Lower lobe of right lung (tissue), 2 donors: ENCODE results near the gene PAQR5. TPM values are rescaled to one million over a fixed set of nuclear protein-coding genes. Genes with fewer than 3 reads are reported as not detected.

Experiments
- ATAC-seq, 2 donors: fragments of 200-7000 bp; cut with Tn5 transposase; one replicate each; pipeline ENCODE4 v1.9.1; 2020 to 2022; ENCODE audit warnings: mild to moderate bottlenecking in 2 of 2, moderate library complexity in 2 of 2
- DNase-seq: peaks from one replicate; pipeline ENCODE4 v3.0.0-alpha.2; 2020
- H3K27ac ChIP-seq: fragments of 200-600 bp; one replicate; pipeline ENCODE4 v1.8.0; 2022
- H3K27me3 ChIP-seq: fragments of 200-600 bp; one replicate; pipeline ENCODE4 v1.8.0; 2022; ENCODE audit warnings: low read depth
- H3K36me3 ChIP-seq: fragments of 200-600 bp; one replicate; pipeline ENCODE4 v1.8.0; 2022; ENCODE audit warnings: mild to moderate bottlenecking
- H3K4me1 ChIP-seq: fragments of 200-600 bp; one replicate; pipeline ENCODE4 v1.8.0; 2022
- H3K4me3 ChIP-seq: fragments of 200-600 bp; one replicate; pipeline ENCODE4 v1.8.0; 2022; ENCODE audit warnings: mild to moderate bottlenecking
- H3K9me3 ChIP-seq: fragments of 200-600 bp; one replicate; pipeline ENCODE4 v1.8.0; 2022
- intact Hi-C: fragments of 100-400 bp; cut with DNase I; formaldehyde crosslinking; loops from one replicate; pipeline ENCODE4 v1.11.0; 2022
- total RNA-seq: library from RNA; stranded (reverse); fragmentation: NEBNext Ultra II Directional; extraction: Animal tissue kit (Norgen Biotek cat#: 25700); gene quantifications from one replicate; pipeline ENCODE4 v1.2.1, GENCODE V29; 2021
- TF ChIP-seq, protein P1 (sequence below): fragments of 200-600 bp; IDR thresholded peaks from one replicate; pipeline ENCODE4 v1.8.0; 2022; ENCODE audit warnings: antibody characterized with exemption, mild to moderate bottlenecking
- donor health status: DM: no; HTN: yes; CAD: no; lungs with severe emphysema.

PAQR5 gene
- total RNA-seq, 1 donor from 2014 or later: 30.6 TPM

DNA sequence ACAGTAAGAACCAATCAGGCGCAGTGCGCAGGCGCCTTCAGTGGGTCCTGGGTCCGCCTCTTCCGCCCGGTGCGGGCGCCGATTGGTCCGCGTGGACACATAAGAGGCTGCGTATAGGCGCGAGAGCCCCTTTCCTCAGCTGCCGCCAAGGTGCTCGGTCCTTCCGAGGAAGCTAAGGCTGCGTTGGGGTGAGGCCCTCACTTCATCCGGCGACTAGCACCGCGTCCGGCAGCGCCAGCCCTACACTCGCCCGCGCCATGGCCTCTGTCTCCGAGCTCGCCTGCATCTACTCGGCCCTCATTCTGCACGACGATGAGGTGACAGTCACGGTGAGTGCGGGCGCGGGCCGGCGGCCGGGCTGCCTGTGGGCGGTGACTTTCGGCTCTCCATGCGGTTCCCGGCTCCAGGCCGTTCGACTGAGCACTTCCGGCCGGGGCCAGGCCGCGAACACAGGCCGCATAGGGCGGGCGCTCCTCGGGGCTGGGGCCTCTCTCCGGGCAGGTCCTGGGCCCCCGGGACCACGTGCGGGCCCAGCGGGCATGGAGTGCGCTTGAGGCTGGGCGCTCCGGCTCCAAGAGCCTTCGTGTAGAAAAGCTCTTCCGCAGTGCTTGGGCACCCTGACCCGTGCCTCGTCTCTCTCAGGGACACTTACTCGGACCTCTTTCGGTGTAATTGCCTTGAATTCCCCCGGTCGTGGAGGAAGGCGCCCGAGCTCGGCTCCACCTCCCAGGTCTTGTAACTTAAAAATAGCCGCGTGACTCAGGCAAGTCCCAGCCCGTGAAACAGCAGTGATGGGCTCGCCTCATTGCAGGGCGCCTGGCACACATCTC, 154.2 kb downstream of the PAQR5 start, which contains the start of gene RPLP1:
RPLP1 (plus strand) TSS at position 127 of the 830 bp plus-strand sequence; CDS start at position 258, 131 bp downstream.
- Histone ChIP-seq H3K36me3 (peaks cover 29% of the 10 kb centered on the region), H3K9me3 (no peaks in the 10 kb centered on the region), H3K27ac (peak within 1 kb of the TSS; percentile 89), H3K27me3 (no peaks in the 10 kb centered on the region), H3K4me3 (peak within 1 kb of the TSS; percentile 89), H3K4me1 (peaks cover 27% of the 10 kb centered on the region)
- DNase-seq (peak; percentile 98), ATAC-seq (peak; percentile 98 to 99)
- intact Hi-C loops: no loop called here
- TF ChIP-seq, protein P1, sequence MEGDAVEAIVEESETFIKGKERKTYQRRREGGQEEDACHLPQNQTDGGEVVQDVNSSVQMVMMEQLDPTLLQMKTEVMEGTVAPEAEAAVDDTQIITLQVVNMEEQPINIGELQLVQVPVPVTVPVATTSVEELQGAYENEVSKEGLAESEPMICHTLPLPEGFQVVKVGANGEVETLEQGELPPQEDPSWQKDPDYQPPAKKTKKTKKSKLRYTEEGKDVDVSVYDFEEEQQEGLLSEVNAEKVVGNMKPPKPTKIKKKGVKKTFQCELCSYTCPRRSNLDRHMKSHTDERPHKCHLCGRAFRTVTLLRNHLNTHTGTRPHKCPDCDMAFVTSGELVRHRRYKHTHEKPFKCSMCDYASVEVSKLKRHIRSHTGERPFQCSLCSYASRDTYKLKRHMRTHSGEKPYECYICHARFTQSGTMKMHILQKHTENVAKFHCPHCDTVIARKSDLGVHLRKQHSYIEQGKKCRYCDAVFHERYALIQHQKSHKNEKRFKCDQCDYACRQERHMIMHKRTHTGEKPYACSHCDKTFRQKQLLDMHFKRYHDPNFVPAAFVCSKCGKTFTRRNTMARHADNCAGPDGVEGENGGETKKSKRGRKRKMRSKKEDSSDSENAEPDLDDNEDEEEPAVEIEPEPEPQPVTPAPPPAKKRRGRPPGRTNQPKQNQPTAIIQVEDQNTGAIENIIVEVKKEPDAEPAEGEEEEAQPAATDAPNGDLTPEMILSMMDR: no peak

GRCh38 chr15:69454953-69455352, 156.2 kb downstream of the PAQR5 start:
- no peak for ATAC-seq
- intact Hi-C loops: no loop called here
- no peak overlapping the region for H3K27ac ChIP-seq

GRCh38 chr15:69456208-69457166, 157.8 kb downstream of the PAQR5 start:
- Histone ChIP-seq H3K4me1 (peaks cover 38% of the 10 kb centered on the region), H3K27me3 (no peaks in the 10 kb centered on the region), H3K4me3 (no peak overlapping the region), H3K27ac (no peak overlapping the region), H3K9me3 (no peaks in the 10 kb centered on the region), H3K36me3 (peaks cover 29% of the 10 kb centered on the region)
- DNase-seq: no peak
- intact Hi-C loops: no loop called here
- no peak for ATAC-seq
- TF ChIP-seq, protein P1: no peak

More at GRCh38 chr15:69454953-69455352, 156.2 kb downstream of the PAQR5 start:
- no peak for DNase-seq
- H3K4me3 ChIP-seq: peak overlapping the region; percentile 89
- H3K9me3 ChIP-seq: no peaks in the 10 kb centered on the region
- peaks cover 37% of the 10 kb centered on the region for H3K4me1 ChIP-seq
- no peaks in the 10 kb centered on the region for H3K27me3 ChIP-seq
- TF ChIP-seq, protein P1: no peak
- H3K36me3 ChIP-seq: peaks cover 29% of the 10 kb centered on the region

Other genes with a start within 250 kb of the PAQR5 start
- 19.0 TPM for gene GLCE, start 138.3 kb upstream of the PAQR5 start, total RNA-seq
- gene KIF23, start 115.4 kb downstream of the PAQR5 start, total RNA-seq: 1.3 TPM
- gene RPLP1, start 153.9 kb downstream of the PAQR5 start, total RNA-seq: 1,283 TPM